ENCODE results near the gene CALY.
A peak's percentile ranks its signal among the peaks of the same experiment; 100 is the strongest.

The CALY gene

GRCh38 chr10:133336577-133337369 lies at the start of gene CALY:
CALY (minus strand) TSS chr10:133336896; CDS start chr10:133328989, 7,907 bp downstream.
- H3K4me1 ChIP-seq (ENCODE audit: control insufficient read depth, insufficient read depth, low read length) = peaks cover 2% of the 10 kb centered on the region; the same call in 1 of the 2 replicates
- POLR2A ChIA-PET = interaction anchor here (0.5 kb wide), 1 partner anchor 15 kb away, joined by 8 read pairs; no protein-coding TSS in a partner anchor
- H3K27ac ChIP-seq (ENCODE audit: extremely low read depth, low read depth, low read length) = no peak within 1 kb of the TSS
- no peak within 1 kb of the TSS for H3K4me3 ChIP-seq (ENCODE audit: low read depth, low read length)
- no peaks in the 10 kb centered on the region for H3K9me3 ChIP-seq (ENCODE audit: control insufficient read depth, insufficient read depth, low read depth, low read length)
- no peaks in the 10 kb centered on the region for H3K36me3 ChIP-seq (ENCODE audit: control insufficient read depth in 2 of 2, insufficient read depth in 1 of 2, low read length in 2 of 2)
- CTCF ChIA-PET = no interaction called here
- TF ChIP-seq ZNF785 (tag by site-specific recombination; IDR thresholded peaks at IDR 0.05) = peak; percentile 38; the same call in 1 of the 2 replicates
- TF ChIP-seq ZBTB49 (tag by site-specific recombination; IDR thresholded peaks at IDR 0.05; ENCODE audit: low read depth) = no peak
- TF ChIP-seq MZF1 (tag by site-specific recombination; IDR thresholded peaks at IDR 0.05; ENCODE audit: borderline replicate concordance) = no peak
- no peak for TF ChIP-seq ZNF843 (tag by site-specific recombination; IDR thresholded peaks at IDR 0.05)
- TF ChIP-seq KLF9 (tag by site-specific recombination; IDR thresholded peaks at IDR 0.05; ENCODE audit: low read depth) = peak; percentile 81; the same call in 1 of the 2 replicates
- no peak; the same call in none of the 2 replicates for TF ChIP-seq RBAK (tag by site-specific recombination; IDR thresholded peaks at IDR 0.05)
- TF ChIP-seq ZBTB1 (tag by site-specific recombination; IDR thresholded peaks at IDR 0.05) = peak; percentile 93; the same call in 1 of the 2 replicates
- peak; percentile 46; the same call in 1 of the 2 replicates for TF ChIP-seq ZNF639 (tag by site-specific recombination; IDR thresholded peaks at IDR 0.05)
- no peak for TF ChIP-seq GFI1B (tag by site-specific recombination; IDR thresholded peaks at IDR 0.05)
- TF ChIP-seq ZNF629 (tag by site-specific recombination; IDR thresholded peaks at IDR 0.05) = peak; percentile 17; the same call in 1 of the 2 replicates
- TF ChIP-seq ZNF248 (tag by site-specific recombination; IDR thresholded peaks at IDR 0.05) = no peak
- TF ChIP-seq ZBTB26 (tag by site-specific recombination; optimal IDR thresholded peaks at IDR 0.05) = peak; percentile 2
- no peak for TF ChIP-seq OSR2 (tag by site-specific recombination; IDR thresholded peaks at IDR 0.05)
- TF ChIP-seq HOXC10 (CRISPR knock-in tag; IDR thresholded peaks at IDR 0.05) = no peak
- peak; percentile 62 for TF ChIP-seq GLI4 (tag by site-specific recombination; IDR thresholded peaks at IDR 0.05)
- no peak for TF ChIP-seq PBX3 (CRISPR knock-in tag; IDR thresholded peaks at IDR 0.05)
- TF ChIP-seq ZNF18 (tag by site-specific recombination; IDR thresholded peaks at IDR 0.05) = peak; percentile 78; the same call in 1 of the 2 replicates
- TF ChIP-seq ZNF558 (tag by site-specific recombination; IDR thresholded peaks at IDR 0.05) = no peak
- TF ChIP-seq ZBTB10 (tag by site-specific recombination; IDR thresholded peaks at IDR 0.05) = peak; percentile 60
- TF ChIP-seq ZNF311 (tag by site-specific recombination; IDR thresholded peaks at IDR 0.05; ENCODE audit: borderline replicate concordance) = no peak
- 0 out of 2 replicates have a peak, but pooled peaks have one; percentile 58 for TF ChIP-seq ZSCAN4 (tag by site-specific recombination; IDR thresholded peaks at IDR 0.05)
- TF ChIP-seq ZNF600 (tag by site-specific recombination; IDR thresholded peaks at IDR 0.05) = peak; percentile 61; the same call in 1 of the 2 replicates
- TF ChIP-seq SP3 (tag by site-specific recombination; IDR thresholded peaks at IDR 0.05) = peak; percentile 34; the same call in 1 of the 2 replicates
- no peak for TF ChIP-seq REPIN1 (tag by site-specific recombination; IDR thresholded peaks at IDR 0.05; ENCODE audit: low read depth)
- TF ChIP-seq ZNF423 (tag by site-specific recombination; IDR thresholded peaks at IDR 0.05) = no peak
- TF ChIP-seq ZFHX2 (tag by site-specific recombination; conservative IDR thresholded peaks at IDR 0.05) = peak; percentile 87
